Activated CD8-positive, alpha-beta memory T cell treated with anti-CD3 and anti-CD28 coated beads for 24 hours (primary cell): ENCODE results near the gene ZNF44.
"Not testable (repeated sequence)": the region's sequence is repeated elsewhere in the genome, so short reads cannot be mapped to it uniquely, and the experiment has no call there.

Source experiments
- DNase-seq: peaks from one replicate; pipeline ENCODE4 v3.0.0-alpha.2; 2020

ZNF44 gene

DNA sequence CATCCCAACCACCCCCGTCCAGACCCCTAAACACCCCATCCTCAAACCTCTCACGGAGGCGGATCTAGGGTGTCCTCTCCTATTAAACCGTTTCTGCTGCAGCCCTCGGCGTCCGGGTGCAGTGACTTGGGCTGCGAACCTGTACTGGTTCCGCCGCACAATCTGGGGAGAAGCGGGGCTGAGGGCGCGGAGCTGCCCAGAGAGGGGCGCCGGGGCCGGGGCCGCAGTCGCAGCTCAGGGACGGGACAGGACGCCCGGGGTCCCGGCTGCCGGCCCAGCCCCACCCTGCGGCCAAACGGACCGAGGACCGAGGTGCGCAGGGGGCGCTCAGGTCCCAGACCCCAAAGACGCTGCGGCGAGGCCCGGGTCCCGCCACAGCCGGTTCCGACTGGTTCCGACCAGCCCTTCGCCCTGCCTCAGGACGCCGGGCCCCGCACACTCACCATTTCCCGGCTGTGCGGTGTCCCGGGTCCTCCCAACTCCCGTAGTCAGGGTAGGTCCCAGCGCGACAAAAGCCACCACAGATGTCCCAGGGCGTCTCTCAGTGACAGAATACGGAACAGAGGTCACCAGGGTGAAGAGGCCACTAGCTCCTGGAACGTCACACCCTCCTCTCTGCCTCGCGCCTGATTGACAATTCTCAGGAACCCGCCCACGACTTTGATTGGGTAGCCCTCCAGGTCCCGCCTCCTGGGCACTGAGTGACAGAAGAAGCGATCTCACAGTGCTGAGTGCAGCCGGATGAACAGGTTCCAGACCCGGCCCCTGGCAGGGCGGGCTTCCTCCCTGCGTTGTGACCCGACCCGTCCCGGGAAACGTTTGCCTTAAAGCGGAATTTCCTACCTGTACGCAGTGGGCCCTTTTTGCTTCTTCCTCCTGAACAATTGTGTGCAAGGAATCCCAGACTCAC is at the start of gene ZNF44:
TSS of gene ZNF44 (minus strand) at position 635 of the 910 bp plus-strand sequence. CDS start at position 446, 189 bp downstream.
- DNase-seq: peak; percentile 97

DNA sequence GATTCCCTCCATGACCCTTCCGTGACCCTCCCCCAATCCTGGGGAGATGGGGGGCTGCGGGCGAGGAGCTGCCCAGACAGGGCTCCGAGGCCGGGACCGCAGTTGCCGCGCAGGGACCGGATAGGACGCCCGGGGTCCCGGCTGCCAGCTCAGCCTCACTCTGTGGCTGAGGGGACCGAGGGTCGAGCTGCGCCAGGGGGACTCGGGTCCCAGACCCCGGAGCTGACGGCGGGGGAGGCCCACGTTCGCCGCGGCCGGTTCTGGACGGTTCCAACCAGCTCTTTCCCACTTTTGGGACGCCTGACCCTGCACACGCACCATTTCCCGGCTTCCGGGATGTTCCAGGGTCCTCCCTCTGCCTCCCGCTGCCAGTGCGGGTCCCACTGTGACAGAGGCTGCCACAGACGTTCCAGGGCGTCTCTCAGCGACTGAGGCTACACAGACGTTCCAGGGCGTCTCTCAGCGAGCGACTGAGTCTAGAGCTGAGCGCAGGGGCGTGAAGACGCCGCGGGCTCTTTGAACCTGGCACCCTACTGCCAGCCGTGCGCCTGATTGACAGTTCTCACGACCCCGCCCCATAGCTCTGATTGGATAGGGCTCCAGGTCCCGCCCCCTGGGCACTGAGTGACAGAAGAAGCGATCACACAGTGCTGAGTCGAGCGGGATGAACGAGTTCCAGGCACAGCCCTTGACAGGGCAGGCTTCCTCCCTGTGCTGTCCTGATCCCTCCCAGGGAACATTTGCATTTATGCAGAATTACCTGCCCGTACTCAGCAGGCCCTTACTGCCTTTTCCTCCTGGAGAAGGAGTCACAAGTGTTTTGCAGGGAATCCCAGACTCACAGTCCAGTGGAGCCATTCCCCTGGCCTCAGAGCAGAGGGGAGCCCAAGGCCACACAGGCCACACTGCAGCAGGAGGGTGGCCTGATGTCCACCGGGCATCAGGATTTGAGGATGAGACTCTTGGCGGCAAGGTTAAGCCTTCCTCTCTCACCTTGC is 38.8 kb upstream of the ZNF44 start, which contains the start of gene ZNF563:
TSS of gene ZNF563 (minus strand) at position 472 of the 998 bp plus-strand sequence. CDS start at position 321, 151 bp downstream.
- DNase-seq: peak; percentile 99

DNA sequence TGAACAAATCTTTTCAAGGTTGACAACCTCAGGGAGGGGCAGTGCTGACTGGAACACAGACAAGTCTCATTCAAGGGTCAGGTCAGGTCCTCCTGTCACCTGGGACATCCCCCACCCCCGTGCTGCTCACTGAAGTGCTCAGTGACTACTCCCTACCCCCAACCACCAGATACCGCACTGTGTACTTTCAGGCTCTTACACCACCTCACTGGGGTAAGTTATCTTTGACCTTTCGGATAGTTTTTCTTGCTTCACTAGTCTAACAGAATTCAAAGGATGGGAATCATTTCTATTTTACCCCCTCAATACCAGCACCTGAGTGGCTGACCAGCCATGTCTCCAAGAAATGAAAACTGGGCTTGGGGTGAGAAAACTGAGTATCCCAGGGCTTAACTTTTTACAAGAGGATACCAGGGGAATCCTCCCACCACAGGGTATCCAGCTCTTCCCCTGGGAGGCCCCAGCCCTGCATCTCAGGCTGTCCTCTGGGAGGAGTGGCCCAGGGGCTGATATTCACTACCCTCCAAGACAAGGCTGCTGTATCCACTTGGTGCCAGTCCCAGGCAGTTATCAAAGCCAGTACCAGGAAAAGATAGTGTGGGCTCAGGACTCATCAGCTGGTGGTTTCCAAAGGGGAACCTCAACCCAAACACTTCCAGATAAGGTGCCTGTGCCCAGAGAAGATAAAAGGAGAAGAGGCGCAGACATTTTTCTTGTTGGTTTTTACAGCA is 36.7 kb upstream of the ZNF44 start:
- DNase-seq: peak; percentile 79

DNA sequence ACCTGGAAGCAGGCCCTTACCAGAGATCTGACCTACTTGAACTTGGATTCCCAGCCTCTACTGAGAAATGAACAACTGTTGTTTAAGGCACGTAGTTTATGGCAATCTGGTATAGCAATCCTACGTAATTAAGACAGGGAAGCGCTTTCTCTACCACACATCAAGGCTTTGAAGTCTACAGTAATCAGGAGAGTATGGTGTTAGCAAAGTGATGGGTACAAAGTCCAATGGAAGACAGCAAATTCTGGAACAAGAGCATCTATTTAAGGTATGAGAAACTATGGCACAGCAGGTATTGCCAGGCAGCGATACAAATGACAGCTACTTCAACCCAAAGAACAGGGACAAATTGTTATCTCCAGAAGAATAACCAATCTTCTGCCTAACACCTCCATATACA is 35.7 kb upstream of the ZNF44 start:
- DNase-seq: no peak

DNA sequence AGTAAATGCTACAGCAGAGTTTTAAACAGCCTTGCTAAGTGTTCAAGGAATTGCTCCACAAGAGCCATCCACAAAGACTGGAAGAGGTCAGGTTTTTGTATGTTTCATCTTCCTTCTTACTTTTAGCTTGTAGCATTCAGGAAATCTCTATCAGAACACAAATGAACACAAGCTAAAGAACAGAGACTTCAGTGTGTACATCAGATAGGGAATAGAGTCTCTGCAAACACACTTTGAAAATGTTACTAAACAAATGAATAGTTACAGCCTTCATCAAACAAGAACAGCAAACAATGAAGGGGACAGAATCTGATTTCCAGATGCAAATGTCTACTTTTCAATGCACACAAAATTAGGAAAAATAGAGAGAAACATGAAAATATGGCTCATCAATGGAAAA is 31.0 kb upstream of the ZNF44 start:
- DNase-seq: no peak

DNA sequence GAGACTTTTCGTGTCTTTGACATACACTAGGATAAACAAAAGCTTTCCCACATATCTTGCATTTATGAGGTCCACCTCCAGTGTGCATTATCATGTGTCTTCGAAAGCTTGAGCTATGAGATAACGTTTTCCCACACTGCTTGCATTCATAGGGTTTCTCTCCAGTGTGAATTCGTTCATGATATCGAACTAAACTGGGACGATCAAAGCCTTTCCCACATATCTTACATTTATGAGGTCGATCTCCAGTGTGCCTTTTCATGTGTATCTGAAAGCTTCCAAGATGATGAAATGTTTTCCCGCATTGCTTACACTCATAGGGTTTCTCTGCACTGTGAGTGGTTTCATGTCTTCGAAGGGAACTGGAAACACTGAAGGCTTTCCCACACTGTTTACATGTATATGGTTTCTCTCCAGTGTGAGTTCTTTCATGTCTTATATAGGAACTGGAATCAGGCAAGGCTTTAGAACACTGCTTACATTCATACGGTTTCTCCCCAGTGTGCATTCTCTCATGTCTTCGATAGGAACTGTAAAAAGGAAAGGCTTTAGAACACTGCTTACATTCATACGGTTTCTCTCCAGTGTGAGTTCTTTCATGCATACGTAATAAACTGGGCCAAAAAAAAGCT is 24.2 kb upstream of the ZNF44 start:
- no peak for DNase-seq

DNA sequence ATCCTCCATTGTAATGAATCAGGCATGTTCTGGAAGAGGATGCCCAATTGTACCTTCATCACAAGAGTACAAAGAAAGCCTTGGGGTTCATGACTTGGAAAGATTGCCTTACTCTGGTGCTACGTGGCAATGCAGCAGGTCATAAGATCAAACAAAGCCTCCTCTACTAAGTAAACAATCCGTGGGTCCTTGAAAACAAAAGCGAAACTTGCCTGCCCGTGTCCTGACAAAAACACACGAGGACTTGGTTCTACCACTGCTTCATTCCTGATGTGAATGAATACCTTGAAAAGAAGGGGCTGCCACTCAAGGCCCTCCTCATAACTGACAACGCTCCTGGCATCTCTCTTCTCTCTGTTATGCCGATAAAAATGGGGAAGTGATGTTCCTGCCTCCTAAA is 19.9 kb upstream of the ZNF44 start:
- DNase-seq: no peak

DNA sequence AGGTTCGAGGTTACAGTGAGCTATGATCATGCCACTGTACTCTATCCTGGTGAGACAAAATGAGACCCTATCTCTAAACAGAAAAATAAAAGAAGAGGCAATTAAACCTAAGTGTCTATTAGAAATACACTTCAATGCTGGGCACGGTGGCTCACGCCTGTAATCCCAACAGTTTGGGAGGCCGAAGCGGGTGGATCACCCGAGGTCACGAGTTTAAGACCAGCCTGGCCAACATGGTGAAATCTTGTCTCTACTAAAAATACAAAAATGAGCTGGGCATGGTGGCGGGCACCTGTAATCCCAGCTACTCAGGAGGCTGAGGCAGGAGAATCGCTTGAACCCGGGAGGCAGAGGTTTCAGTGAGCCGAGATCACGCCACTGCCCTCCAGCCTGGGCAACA is 14.2 kb upstream of the ZNF44 start:
- not testable (repeated sequence) for DNase-seq

DNA sequence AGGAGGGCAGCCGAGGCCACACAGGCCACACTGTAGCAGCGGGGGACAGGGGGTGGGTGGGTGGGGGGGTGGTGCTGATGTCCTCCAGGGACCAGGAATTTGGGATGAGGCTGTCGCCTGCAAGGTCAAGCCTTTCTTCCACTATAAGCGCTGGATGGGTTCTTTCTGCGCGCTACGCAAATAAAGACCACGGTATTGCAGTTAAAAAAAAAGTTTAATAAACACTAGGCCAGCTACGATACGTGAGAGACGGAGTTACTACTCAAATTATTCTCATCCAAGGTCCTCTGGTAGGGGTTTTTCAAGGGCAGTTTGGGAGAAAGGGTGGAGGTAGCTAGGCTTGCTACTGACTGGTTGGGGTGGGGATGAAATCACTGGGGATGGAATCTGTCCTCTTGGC is 508 bp upstream of the ZNF44 start:
- no peak for DNase-seq

DNA sequence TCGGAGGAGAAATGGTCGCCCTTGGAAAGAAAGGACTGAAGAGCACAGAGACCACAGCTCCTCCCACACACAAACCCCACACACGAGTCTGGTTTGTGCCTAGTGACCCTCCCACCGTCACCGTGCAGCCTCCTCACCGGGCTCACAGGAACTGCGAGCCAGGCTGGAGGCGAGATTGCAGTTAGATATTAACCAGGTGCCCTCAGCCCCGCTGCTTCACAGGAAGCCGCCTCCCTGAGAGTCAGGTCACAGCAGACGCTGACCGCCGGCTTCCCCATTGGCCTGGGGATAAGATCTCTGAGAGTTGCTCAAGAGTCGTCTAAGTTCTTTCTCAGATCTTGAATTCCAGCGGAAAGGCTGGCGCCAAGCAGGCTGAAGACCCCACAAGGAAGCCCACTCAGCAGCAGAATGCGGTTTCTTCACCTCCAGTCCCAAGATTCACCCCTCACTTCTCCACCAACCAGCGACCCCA is 870 bp downstream of the ZNF44 start:
- DNase-seq: peak; percentile 69

DNA sequence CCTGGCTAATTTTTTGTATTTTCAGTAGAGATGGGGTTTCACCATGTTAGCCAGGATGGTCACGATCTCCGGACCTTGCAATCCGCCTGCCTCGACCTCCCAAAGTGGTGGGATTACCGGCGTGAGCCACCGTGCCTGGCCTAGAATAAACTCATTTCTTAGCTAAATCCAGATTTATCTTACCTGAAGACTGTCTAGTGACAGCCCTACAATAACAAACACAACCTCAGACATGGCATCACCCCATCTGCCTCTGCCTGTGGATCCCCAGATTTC is 5.0 kb downstream of the ZNF44 start:
- no peak for DNase-seq

DNA sequence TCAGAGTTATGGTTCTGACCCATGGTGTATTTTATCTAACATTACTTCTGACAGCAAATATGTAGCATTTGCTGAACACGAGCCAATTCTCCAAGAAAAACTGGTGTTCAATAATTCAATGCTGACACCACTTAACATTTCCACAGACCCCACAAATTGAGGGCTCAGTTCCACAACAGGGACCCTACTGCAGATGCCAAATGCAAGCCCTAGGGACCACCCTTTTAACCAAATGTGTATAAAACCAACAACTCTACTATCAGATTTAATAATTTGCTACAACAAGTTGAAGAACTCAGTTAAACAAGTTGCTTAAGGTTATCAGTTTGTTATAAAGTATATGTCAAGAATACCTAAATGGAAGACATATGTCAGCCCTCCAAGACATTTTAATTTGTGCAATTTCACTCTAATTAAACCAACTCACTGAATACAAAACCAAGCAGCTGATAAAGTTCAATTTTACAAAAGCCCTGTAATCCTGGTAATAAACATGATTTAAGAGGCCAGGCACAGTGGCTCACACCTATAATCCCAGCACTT is 6.7 kb downstream of the ZNF44 start:
- no peak for DNase-seq

DNA sequence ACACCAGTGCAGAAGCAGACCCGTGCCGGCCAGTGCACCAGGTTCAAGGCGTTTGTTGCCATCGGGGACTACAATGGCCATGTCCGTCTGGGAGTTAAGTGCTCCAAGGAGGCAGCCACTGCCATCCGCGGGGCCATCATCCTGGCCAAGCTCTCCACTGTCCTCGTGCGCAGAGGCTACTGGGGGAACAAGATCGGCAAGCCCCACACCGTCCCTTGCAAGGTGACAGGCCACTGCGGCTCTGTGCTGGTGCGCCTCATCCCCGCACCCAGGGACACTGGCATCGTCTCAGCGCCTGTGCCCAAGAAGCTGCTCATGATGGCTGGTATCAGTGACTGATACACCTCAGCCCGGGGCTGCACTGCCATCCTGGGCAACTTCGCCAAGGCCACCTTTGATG is 10.1 kb downstream of the ZNF44 start:
- no peak for DNase-seq

DNA sequence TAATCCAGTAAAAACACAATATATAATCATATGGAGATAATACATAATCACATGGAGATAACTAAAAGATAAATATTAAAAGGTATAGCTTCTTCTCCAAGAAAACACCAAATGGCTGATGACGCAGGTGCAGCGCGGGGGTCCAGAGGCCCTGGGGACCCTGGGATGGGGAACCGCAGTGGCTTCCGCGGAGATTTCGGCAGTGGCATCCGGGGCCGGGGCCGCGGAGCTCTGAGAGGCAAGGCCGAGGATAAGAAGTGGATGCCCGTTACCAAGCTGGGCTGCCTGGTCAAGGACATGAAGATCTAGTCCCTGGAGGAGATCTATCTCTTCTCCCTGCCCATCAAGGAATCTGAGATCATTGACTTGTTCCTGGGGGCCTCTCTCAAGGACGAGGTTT is 10.5 kb downstream of the ZNF44 start:
- DNase-seq: no peak

DNA sequence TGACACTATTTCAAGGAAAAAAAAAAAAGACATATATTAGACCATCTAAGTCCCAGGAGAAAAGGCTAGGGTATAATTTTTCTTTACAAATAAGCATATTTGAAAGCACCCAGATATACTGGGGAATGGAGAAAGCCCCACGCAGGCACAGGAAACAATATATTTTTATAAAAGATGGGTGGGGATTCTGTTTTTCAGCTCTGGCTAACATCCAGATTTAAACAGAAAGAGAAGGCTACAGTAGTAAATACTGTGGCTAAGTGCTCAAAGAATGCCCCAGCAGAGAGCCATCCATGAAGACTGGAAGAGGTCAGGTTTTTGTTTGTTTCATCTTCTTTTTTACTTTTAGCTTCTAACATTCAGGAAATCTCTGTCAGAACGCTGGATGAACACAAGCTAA is 16.0 kb downstream of the ZNF44 start:
- no peak for DNase-seq

DNA sequence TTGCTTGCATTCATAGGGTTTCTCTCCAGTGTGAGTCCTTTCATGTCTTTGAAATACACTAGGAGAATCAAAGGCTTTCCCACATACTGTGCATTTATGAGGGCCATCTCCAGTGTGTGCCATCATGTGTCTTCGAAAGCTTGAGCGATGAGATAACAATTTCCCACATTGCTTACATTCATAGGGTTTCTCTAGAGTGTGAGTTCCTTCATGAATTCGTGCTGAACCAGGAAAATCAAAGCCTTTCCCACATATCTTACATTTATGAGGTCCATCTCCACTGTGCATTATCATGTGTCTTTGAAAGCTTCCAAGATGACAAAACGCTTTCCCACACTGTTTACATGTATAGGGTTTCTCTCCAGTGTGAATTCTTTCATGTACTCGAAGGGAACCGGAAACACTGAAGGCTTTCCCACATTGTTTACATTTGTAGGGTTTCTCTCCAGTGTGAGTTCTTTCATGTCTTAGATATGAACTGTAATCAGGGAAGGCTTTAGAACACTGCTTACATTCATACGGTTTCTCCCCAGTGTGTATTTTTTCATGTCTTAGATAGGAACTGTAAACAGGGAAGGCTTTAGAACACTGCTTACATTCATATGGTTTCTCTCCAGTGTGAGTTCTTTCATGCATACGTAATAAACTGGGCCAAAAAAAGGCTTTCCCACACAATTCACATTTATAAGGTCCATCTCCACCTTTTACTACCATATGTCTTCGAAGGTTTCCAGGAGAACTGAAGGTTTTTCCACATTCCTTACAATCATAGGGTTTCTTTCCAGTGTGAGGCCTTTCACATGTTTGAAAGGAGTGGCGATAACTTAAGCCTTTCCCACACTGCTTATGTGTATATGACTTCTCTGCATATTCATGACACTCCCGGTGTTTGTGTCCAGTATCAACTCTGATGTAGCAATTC is 21.4 kb downstream of the ZNF44 start:
- DNase-seq: no peak

DNA sequence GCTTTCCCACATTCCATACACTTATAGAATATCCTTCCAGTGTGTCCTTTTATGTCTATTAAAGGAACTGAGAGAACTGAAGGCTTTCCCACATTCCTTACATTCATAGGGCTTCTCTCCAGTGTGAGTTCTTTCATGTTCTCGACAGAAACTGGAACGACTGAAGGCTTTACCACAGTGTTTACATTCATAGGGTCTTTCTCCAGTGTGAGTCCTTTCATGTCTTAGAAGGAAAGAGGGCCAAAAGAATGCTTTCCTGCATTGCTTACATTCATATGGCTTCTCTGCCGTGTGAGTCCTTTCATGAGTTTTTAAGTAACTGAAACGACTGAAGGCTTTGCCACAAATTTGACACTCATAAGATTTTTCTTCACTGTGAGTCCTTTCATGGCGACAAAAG is 22.3 kb downstream of the ZNF44 start:
- DNase-seq: no peak

DNA sequence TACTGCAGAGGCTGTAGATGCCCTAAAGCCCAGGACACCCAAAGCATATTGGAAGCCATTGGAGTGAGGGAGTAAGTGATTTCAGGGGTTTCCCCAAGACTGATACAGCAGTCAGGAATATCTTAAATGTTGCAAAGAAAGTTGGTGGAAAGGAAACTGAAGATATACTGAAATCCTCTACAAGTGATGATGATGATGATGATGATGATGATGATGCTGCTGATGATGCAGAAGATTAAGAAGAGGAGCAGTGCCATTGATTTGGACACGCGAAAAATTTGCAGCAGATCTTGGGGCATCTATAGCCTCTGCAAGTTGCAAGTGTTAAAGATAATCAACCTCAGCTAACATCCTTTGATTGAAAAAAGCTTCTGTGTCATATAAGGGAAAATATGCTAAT is 23.8 kb downstream of the ZNF44 start:
- DNase-seq: no peak

DNA sequence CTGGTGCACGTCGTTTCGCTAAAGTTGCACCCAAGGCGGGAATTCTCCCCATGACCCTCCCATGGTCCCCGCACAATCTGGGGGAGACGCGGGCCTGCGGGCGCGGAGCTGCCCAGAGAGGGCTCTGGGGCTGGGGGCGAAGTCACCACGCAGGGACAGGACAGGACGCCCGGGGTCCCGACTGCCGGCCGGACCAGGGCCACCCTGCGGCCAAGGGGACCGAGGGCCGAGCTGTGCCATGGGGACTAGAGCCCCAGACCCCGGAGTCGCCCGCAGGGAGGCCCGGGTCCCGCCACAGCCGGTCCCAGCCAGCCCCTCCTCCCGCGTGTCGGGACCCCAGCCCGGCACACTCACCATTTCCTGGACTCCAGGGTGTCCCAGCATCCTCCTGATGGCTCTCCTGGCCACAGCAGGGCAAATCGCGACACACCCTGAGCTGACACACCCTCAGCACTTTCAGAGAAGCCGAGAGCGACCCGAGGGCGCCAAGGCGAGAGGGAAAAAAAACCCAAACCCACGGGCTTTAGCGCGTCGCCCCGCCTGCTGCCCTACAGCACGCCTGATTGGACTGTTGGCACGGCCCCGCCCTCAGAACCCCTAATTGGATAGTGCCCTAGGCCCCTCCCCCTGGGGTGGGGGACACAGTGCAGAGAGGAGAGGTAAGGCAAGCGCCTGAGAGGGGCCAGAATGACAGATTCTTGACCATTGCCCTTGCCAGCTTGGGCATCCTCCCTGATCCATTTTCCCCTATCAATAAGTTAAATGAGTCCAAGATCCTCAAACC is 28.6 kb downstream of the ZNF44 start:
- no peak for DNase-seq

DNA sequence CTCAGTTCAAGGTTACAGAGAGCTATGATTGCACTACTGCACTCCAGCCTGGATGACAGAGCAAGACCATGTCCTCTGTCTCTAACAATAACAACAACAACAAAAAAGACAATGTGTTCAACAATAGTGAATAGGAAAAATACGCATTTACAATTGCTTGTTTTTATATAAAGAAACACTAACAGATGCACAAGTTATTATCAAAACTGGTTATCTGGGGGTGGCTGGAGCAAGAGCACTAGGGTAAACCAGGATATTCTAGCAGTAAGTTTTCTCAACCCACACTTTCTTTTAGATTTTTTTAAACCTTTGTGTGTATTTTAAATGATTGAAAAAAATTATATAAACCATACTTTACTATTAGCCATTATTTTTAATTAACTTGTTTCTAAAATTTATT is 33.1 kb downstream of the ZNF44 start:
- DNase-seq: no peak
